PC-3 (cell line): ENCODE data around the gene ST8SIA4. TPM values are rescaled to one million over a fixed set of nuclear protein-coding genes. Genes with fewer than 3 reads are reported as not detected.

ENCODE experiments used
- ATAC-seq: fragments of 200-7000 bp; cut with Tn5 transposase; 2 replicates; pipeline ENCODE4 v1.9.1; 2020; ENCODE audit warnings: mild to moderate bottlenecking, moderate library complexity
- BruUV-seq: library from RNA; stranded (reverse); fragments of 400-500 nt; replicated peaks from 2 replicates; lab custom pipeline; 2021; lab: Mats Ljungman, UMichigan
- CTCF ChIA-PET: fragments of 300-600 bp; sonication (Branson Sonifier 250); formaldehyde crosslinking; loops from one replicate; lab custom pipeline; 2022; ENCODE audit warnings: antibody characterized with exemption; lab: Charles Lee
- POLR2A ChIA-PET: fragments of 300-600 bp; sonication (Branson Sonifier 250); formaldehyde crosslinking; loops from one replicate; lab custom pipeline; 2022; ENCODE audit warnings: antibody characterized with exemption; ENCODE audit not compliant: unreplicated experiment; lab: Charles Lee
- DNase-seq: peaks from one replicate; pipeline ENCODE4 v3.0.0-alpha.2; 2015
- H2AFZ ChIP-seq: fragments of 300-600 bp; sonication (generic); 2 replicates; pipeline ENCODE4 v1.6.0; 2016; ENCODE audit warnings: antibody characterized with exemption, low read length
- H3F3A ChIP-seq: fragments of 300-600 bp; sonication (generic); one replicate; pipeline ENCODE4 v1.6.0; 2017; ENCODE audit warnings: antibody characterized with exemption, low read length, control low read depth, mild to moderate bottlenecking; ENCODE audit not compliant: unreplicated experiment
- H3K27ac ChIP-seq: fragments of 300-600 bp; sonication (generic); 2 replicates; pipeline ENCODE4 v1.5.1; 2016; ENCODE audit warnings: mild to moderate bottlenecking, low read length
- H3K27me3 ChIP-seq: fragments of 300-600 bp; sonication (generic); 2 replicates; pipeline ENCODE4 v1.6.1; 2016; ENCODE audit warnings: low read length, mixed read lengths
- H3K36me3 ChIP-seq: fragments of 300-600 bp; sonication (generic); 2 replicates; pipeline ENCODE4 v1.6.1; 2016; ENCODE audit warnings: low read depth, mixed run types, low read length, mixed read lengths
- H3K4me1 ChIP-seq: fragments of 300-600 bp; sonication (generic); 2 replicates; pipeline ENCODE4 v1.5.1; 2016; ENCODE audit warnings: low read length; ENCODE audit not compliant: insufficient read depth
- H3K4me2 ChIP-seq: fragments of 300-600 bp; sonication (generic); 2 replicates; pipeline ENCODE4 v1.6.0; 2016; ENCODE audit warnings: low read length
- H3K4me3 ChIP-seq: fragments of 300-600 bp; sonication (generic); 2 replicates; pipeline ENCODE4 v1.5.1; 2016; ENCODE audit warnings: mild to moderate bottlenecking, low read length, mixed read lengths
- H3K79me2 ChIP-seq: fragments of 300-600 bp; sonication (generic); 2 replicates; pipeline ENCODE4 v1.6.1; 2017; ENCODE audit warnings: low read length, mixed read lengths
- H3K9ac ChIP-seq: fragments of 300-600 bp; sonication (generic); 2 replicates; pipeline ENCODE4 v1.6.0; 2016; ENCODE audit warnings: mild to moderate bottlenecking, low read length
- H3K9me2 ChIP-seq: fragments of 300-600 bp; sonication (generic); replicated peaks from 2 replicates; pipeline ENCODE4 v1.6.1; 2016; ENCODE audit warnings: mixed run types, low read length, mixed read lengths
- H3K9me3 ChIP-seq: fragments of 300-600 bp; sonication (generic); 2 replicates; pipeline ENCODE4 v1.6.1; 2016; ENCODE audit warnings: low read length, mixed read lengths
- H4K20me1 ChIP-seq: fragments of 300-600 bp; sonication (generic); 2 replicates; pipeline ENCODE4 v1.6.1; 2016; ENCODE audit warnings: low read length, mixed read lengths
- CTCF ChIP-seq: fragments of 300-600 bp; sonication (generic); conservative IDR thresholded peaks from 2 replicates; pipeline ENCODE4 v1.5.1; 2017; ENCODE audit warnings: antibody characterized with exemption, low read depth, mild to moderate bottlenecking, low read length
- EZH2 ChIP-seq: fragments of 300-600 bp; sonication (generic); IDR thresholded peaks from one replicate; pipeline ENCODE4 v1.6.1; 2017; ENCODE audit warnings: antibody characterized with exemption, mild to moderate bottlenecking, low read length; ENCODE audit not compliant: unreplicated experiment
- EZH2phosphoT487 ChIP-seq: fragments of 300-600 bp; sonication (generic); IDR thresholded peaks from 2 replicates; pipeline ENCODE4 v1.6.1; 2018; ENCODE audit warnings: mild to moderate bottlenecking, antibody characterized with exemption, low read length, borderline replicate concordance
- intact Hi-C: fragments of 100-400 bp; cut with micrococcal nuclease; formaldehyde crosslinking; loops from 2 replicates; pipeline ENCODE4 v1.9.0; 2023
- total RNA-seq: library from RNA; depleted of rRNA; stranded (reverse); fragments of >200 nt; gene quantifications from 2 replicates; pipeline ENCODE4 v1.2.3, GENCODE V29; 2014

ST8SIA4 gene
- total RNA-seq, 1 experiment from 2014 or later, result 0.91 TPM

- TF ChIP-seq EZH2phosphoT487, result no peak
- TF ChIP-seq CTCF, result no peak
- no peak for TF ChIP-seq EZH2
- BruUV-seq, result no TSS peak
- no peaks in the 10 kb centered on the region for H3K79me2 ChIP-seq
- no peaks in the 10 kb centered on the region for H3K4me1 ChIP-seq
- no peak overlapping the region for H2AFZ ChIP-seq
- ATAC-seq (no peak), DNase-seq (no peak)
- ChIA-PET POLR2A (no interaction called here), CTCF (no interaction called here)
- H3K9me3 ChIP-seq, result no peaks in the 10 kb centered on the region
- no peak overlapping the region for H3K4me2 ChIP-seq
- no peaks in the 10 kb centered on the region for H3F3A ChIP-seq
- no peaks in the 10 kb centered on the region for H3K36me3 ChIP-seq
- no peaks in the 10 kb centered on the region for H4K20me1 ChIP-seq
- no peak overlapping the region for H3K9ac ChIP-seq
- H3K4me3 ChIP-seq, result no peak overlapping the region
- no peaks in the 10 kb centered on the region for H3K27me3 ChIP-seq
- H3K9me2 ChIP-seq, result no peaks in the 10 kb centered on the region
- H3K27ac ChIP-seq, result no peak overlapping the region
- intact Hi-C loops, result no loop called here
These were observed 10.2 kb upstream of the ST8SIA4 start for GRCh38 chr5:100913298-100913697.

GRCh38 chr5:100909034-100909433 lies 6.0 kb upstream of the ST8SIA4 start:
- TF ChIP-seq CTCF, result no peak
- no peak for TF ChIP-seq EZH2phosphoT487
- no peak for TF ChIP-seq EZH2
- no peaks in the 10 kb centered on the region for H3K36me3 ChIP-seq
- intact Hi-C loops, result loop anchor here (10.0 kb wide), 1 partner anchor 106 kb away; no protein-coding TSS in a partner anchor
- H3K79me2 ChIP-seq, result no peaks in the 10 kb centered on the region
- no peak overlapping the region for H3K4me3 ChIP-seq
- no peaks in the 10 kb centered on the region for H3K9me2 ChIP-seq
- no peak overlapping the region for H3K4me2 ChIP-seq
- H3K27ac ChIP-seq, result no peak overlapping the region
- no peaks in the 10 kb centered on the region for H3K27me3 ChIP-seq
- ATAC-seq (no peak), DNase-seq (no peak)
- no TSS peak for BruUV-seq
- H2AFZ ChIP-seq, result no peak overlapping the region
- H3K9ac ChIP-seq, result no peak overlapping the region
- POLR2A ChIA-PET, result no interaction called here
- H3K9me3 ChIP-seq, result no peaks in the 10 kb centered on the region
- no peaks in the 10 kb centered on the region for H3F3A ChIP-seq
- no peaks in the 10 kb centered on the region for H4K20me1 ChIP-seq
- H3K4me1 ChIP-seq, result no peaks in the 10 kb centered on the region
- CTCF ChIA-PET, result no interaction called here

- H3K4me2 ChIP-seq, result no peak overlapping the region
- DNase-seq, result no peak
- no TSS peak for BruUV-seq
- H4K20me1 ChIP-seq, result no peaks in the 10 kb centered on the region
- no peak overlapping the region for H3K4me3 ChIP-seq
- no peaks in the 10 kb centered on the region for H3K9me2 ChIP-seq
- ATAC-seq, result no peak
- intact Hi-C loops, result loop anchor here (10.0 kb wide), 1 partner anchor 109 kb away; no protein-coding TSS in a partner anchor
- no peak overlapping the region for H2AFZ ChIP-seq
- H3K79me2 ChIP-seq, result no peaks in the 10 kb centered on the region
- peaks cover 19% of the 10 kb centered on the region; the same call in 1 of the 2 replicates for H3K27me3 ChIP-seq
- H3K27ac ChIP-seq, result no peak overlapping the region
- no peaks in the 10 kb centered on the region for H3F3A ChIP-seq
- H3K4me1 ChIP-seq, result peaks cover 19% of the 10 kb centered on the region
- ChIA-PET CTCF (no interaction called here), POLR2A (no interaction called here)
- TF ChIP-seq EZH2, result no peak
- no peak for TF ChIP-seq EZH2phosphoT487
- TF ChIP-seq CTCF, result no peak
- no peaks in the 10 kb centered on the region for H3K36me3 ChIP-seq
- no peak overlapping the region for H3K9ac ChIP-seq
- H3K9me3 ChIP-seq, result no peaks in the 10 kb centered on the region
These were observed 2.3 kb upstream of the ST8SIA4 start for GRCh38 chr5:100905259-100905914.
